ENCODE data around the gene ATP5MK.

- TF ChIP-seq POLR2A (IDR thresholded peaks at IDR 0.05), result no peak
- TF ChIP-seq, protein P1, sequence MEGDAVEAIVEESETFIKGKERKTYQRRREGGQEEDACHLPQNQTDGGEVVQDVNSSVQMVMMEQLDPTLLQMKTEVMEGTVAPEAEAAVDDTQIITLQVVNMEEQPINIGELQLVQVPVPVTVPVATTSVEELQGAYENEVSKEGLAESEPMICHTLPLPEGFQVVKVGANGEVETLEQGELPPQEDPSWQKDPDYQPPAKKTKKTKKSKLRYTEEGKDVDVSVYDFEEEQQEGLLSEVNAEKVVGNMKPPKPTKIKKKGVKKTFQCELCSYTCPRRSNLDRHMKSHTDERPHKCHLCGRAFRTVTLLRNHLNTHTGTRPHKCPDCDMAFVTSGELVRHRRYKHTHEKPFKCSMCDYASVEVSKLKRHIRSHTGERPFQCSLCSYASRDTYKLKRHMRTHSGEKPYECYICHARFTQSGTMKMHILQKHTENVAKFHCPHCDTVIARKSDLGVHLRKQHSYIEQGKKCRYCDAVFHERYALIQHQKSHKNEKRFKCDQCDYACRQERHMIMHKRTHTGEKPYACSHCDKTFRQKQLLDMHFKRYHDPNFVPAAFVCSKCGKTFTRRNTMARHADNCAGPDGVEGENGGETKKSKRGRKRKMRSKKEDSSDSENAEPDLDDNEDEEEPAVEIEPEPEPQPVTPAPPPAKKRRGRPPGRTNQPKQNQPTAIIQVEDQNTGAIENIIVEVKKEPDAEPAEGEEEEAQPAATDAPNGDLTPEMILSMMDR (IDR thresholded peaks at IDR 0.05), result no peak
These were observed 22.0 kb downstream of the ATP5MK start for GRCh38 chr10:103374263-103374662.
